ENCODE results near the gene KRTAP29-1.

The KRTAP29-1 gene

DNA sequence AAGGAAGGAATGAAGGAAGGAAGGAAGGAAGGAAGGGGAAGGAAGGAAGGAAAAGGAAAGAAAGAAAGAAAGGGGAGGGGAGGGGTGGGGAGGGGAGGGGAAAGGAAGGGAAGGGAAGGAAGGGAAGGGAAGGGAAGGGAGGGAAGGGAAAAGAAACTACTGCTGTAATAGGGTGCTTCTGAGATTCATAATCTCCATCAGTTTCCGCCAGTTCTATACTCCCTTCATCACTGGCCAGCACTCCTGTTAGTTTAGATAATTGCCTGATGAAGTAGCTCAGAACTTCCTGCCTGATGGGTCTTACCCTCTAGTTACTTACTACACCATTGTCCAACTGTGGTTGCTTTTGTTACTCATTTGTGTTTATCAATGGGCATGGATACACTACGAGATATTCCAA is 39.4 kb downstream of the KRTAP29-1 start:
- TF ChIP-seq CEBPB (IDR thresholded peaks at IDR 0.05): no peak
- no peak for TF ChIP-seq NFIC (IDR thresholded peaks at IDR 0.05)
- TF ChIP-seq, protein P1, sequence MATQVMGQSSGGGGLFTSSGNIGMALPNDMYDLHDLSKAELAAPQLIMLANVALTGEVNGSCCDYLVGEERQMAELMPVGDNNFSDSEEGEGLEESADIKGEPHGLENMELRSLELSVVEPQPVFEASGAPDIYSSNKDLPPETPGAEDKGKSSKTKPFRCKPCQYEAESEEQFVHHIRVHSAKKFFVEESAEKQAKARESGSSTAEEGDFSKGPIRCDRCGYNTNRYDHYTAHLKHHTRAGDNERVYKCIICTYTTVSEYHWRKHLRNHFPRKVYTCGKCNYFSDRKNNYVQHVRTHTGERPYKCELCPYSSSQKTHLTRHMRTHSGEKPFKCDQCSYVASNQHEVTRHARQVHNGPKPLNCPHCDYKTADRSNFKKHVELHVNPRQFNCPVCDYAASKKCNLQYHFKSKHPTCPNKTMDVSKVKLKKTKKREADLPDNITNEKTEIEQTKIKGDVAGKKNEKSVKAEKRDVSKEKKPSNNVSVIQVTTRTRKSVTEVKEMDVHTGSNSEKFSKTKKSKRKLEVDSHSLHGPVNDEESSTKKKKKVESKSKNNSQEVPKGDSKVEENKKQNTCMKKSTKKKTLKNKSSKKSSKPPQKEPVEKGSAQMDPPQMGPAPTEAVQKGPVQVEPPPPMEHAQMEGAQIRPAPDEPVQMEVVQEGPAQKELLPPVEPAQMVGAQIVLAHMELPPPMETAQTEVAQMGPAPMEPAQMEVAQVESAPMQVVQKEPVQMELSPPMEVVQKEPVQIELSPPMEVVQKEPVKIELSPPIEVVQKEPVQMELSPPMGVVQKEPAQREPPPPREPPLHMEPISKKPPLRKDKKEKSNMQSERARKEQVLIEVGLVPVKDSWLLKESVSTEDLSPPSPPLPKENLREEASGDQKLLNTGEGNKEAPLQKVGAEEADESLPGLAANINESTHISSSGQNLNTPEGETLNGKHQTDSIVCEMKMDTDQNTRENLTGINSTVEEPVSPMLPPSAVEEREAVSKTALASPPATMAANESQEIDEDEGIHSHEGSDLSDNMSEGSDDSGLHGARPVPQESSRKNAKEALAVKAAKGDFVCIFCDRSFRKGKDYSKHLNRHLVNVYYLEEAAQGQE (IDR thresholded peaks at IDR 0.05; ENCODE audit: low read depth): no peak
- no peak for TF ChIP-seq TAF1 (IDR thresholded peaks at IDR 0.05; ENCODE audit: low read depth)

DNA sequence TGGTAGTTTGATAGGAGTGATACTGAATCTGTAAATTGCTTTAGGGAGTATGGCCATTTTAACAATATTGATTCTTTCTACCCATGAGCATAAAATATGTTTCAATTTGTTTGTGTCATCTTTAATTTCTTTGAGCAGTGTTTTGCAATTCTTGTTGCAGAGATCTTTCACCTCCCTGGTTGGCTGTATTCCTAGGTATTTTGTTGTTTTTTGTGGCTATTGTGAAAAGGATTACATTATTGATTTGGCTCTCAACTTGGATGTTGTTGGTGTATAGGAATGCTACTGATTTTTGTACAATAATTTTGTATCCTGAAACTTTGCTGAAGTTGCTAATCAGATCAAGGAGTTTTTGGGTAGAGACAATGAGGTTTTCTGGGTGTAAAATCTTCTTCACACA is 44.2 kb downstream of the KRTAP29-1 start:
- TF ChIP-seq CEBPB (IDR thresholded peaks at IDR 0.05): no peak
- TF ChIP-seq EGR1 (IDR thresholded peaks at IDR 0.05): no peak
- no peak for TF ChIP-seq EP300 (IDR thresholded peaks at IDR 0.05; ENCODE audit: borderline replicate concordance)
- TF ChIP-seq, protein P1 (IDR thresholded peaks at IDR 0.05; ENCODE audit: low read depth): no peak
- no peak for TF ChIP-seq YY1 (IDR thresholded peaks at IDR 0.05; ENCODE audit: low read depth)
- no peak for TF ChIP-seq FOXM1 (IDR thresholded peaks at IDR 0.05; ENCODE audit: borderline replicate concordance, low read depth)
- TF ChIP-seq, protein P2, sequence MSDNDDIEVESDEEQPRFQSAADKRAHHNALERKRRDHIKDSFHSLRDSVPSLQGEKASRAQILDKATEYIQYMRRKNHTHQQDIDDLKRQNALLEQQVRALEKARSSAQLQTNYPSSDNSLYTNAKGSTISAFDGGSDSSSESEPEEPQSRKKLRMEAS (IDR thresholded peaks at IDR 0.05): no peak
- no peak for TF ChIP-seq TCF12 (IDR thresholded peaks at IDR 0.05; ENCODE audit: low read depth)
- TF ChIP-seq RAD21 (IDR thresholded peaks at IDR 0.05; ENCODE audit: low read depth): no peak
- no peak for TF ChIP-seq TEAD4 (IDR thresholded peaks at IDR 0.05)
- no peak for TF ChIP-seq NFIC (IDR thresholded peaks at IDR 0.05)
- no peak for TF ChIP-seq CREB1 (IDR thresholded peaks at IDR 0.05; ENCODE audit: low read depth)
- TF ChIP-seq TAF1 (IDR thresholded peaks at IDR 0.05; ENCODE audit: low read depth): no peak

DNA sequence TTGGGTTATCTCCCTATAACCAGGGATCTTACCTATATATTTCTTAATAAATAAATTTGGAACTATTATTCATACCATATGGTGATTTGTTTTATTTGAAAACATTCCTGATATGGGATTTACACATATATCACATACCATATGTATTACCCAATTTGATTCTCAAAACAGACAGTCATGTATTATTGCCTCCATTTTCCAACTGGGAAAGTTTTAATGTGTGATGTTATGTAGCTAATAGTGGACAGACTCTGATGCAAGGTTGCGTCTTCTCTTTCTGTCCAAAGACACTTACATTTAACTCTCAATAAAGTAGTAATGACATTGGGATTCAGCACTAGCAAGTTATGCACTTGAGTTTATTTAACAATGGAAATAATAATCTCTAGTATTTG is 46.4 kb downstream of the KRTAP29-1 start:
- TF ChIP-seq, protein P2 (IDR thresholded peaks at IDR 0.05): no peak
- no peak for TF ChIP-seq TCF12 (IDR thresholded peaks at IDR 0.05; ENCODE audit: low read depth)
- TF ChIP-seq, protein P1 (IDR thresholded peaks at IDR 0.05; ENCODE audit: low read depth): no peak
- no peak for TF ChIP-seq EGR1 (IDR thresholded peaks at IDR 0.05)
- TF ChIP-seq CREB1 (IDR thresholded peaks at IDR 0.05; ENCODE audit: low read depth): no peak
- no peak for TF ChIP-seq YY1 (IDR thresholded peaks at IDR 0.05; ENCODE audit: low read depth)

DNA sequence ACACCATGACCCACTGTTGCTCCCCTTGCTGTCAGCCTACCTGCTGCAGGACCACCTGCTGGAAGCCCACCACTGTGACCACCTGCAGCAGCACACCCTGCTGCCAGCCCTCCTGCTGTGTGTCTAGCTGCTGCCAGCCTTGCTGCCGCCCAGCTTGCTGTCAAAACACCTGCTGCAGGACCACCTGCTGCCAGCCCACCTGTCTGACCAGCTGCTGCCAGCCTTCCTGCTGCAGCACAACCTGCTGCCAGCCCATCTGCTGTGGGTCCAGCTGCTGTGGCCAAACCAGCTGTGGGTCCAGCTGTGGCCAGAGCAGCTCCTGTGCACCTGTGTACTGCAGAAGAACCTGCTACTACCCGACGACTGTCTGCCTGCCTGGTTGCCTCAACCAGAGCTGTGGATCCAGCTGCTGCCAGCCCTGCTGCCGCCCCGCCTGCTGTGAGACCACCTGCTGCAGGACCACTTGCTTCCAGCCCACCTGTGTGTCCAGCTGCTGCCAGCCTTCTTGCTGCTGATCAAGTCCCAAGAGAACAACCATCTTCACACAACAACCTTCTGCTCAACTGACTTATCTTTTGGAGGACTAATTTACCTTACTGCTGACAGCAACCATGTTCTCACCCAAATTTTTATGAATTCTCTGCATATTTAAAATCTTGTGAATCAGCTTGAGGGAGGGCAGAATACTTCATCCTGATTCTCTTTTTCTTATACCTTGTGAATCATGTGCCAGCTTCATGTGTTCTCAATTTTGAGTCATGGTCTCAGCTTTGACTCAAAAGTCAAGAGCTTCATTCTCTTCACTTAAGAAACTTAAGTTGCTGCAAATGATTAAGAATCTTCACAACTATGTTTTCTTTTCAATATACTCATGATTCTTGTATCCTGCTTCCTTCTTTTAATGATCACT is 47.0 kb downstream of the KRTAP29-1 start, which contains the start of gene KRTAP9-9:
Gene KRTAP9-9, plus strand, starts transcription at position 4 of the 910 bp plus-strand sequence.
- TF ChIP-seq TCF12 (IDR thresholded peaks at IDR 0.05; ENCODE audit: low read depth): peak; percentile 61; the same call in 1 of the 2 replicates

DNA sequence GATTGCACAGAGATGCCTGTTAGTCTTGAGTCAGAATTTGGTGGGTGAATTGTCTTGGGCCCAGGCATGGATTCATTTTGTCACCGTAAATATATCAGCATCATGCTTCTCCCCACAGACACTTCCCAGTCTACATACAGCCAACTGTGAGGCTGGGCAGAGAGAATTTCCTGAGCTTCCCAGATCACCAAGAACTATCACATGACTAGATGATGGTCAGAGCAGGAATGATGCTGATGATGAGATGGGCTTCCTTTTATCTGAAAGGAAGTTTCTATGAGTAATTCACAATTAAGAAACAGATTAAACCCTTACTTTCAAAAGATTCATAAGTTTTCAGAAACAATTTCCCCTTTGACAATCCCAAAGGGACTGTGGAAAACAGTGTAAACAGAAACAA is 47.8 kb downstream of the KRTAP29-1 start:
- no peak for TF ChIP-seq NFIC (IDR thresholded peaks at IDR 0.05)
- no peak for TF ChIP-seq YY1 (IDR thresholded peaks at IDR 0.05; ENCODE audit: low read depth)
- no peak for TF ChIP-seq EP300 (IDR thresholded peaks at IDR 0.05; ENCODE audit: borderline replicate concordance)
- TF ChIP-seq, protein P2 (IDR thresholded peaks at IDR 0.05): no peak
- no peak for TF ChIP-seq EGR1 (IDR thresholded peaks at IDR 0.05)
- TF ChIP-seq ZBTB7A (IDR thresholded peaks at IDR 0.05; ENCODE audit: low read depth): no peak
- no peak for TF ChIP-seq TEAD4 (IDR thresholded peaks at IDR 0.05)
- no peak for TF ChIP-seq CREB1 (IDR thresholded peaks at IDR 0.05; ENCODE audit: low read depth)
- TF ChIP-seq, protein P3, sequence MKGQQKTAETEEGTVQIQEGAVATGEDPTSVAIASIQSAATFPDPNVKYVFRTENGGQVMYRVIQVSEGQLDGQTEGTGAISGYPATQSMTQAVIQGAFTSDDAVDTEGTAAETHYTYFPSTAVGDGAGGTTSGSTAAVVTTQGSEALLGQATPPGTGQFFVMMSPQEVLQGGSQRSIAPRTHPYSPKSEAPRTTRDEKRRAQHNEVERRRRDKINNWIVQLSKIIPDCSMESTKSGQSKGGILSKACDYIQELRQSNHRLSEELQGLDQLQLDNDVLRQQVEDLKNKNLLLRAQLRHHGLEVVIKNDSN (IDR thresholded peaks at IDR 0.05): no peak
- TF ChIP-seq TCF12 (IDR thresholded peaks at IDR 0.05; ENCODE audit: low read depth): no peak
- TF ChIP-seq CEBPB (IDR thresholded peaks at IDR 0.05): no peak
- TF ChIP-seq RAD21 (IDR thresholded peaks at IDR 0.05; ENCODE audit: low read depth): no peak
- TF ChIP-seq TAF1 (IDR thresholded peaks at IDR 0.05; ENCODE audit: low read depth): no peak
- TF ChIP-seq, protein P1 (IDR thresholded peaks at IDR 0.05; ENCODE audit: low read depth): no peak
- TF ChIP-seq FOXM1 (IDR thresholded peaks at IDR 0.05; ENCODE audit: borderline replicate concordance, low read depth): no peak
